Mesenchymal stem cell (in vitro differentiated cells and primary cell): Measurements from ENCODE around the gene HMGB4.

ENCODE experiments used
- DNase-seq: peaks from one replicate; pipeline ENCODE4 v3.0.0-alpha.2; 2013
- H2AFZ ChIP-seq: one replicate; pipeline ENCODE4 v1.6.1; 2013; ENCODE audit warnings: low read depth, mild to moderate bottlenecking, control low read depth, inconsistent platforms, low read length, moderate library complexity
- H2AK5ac ChIP-seq: 2 replicates; pipeline ENCODE4 v1.6.1; 2013; ENCODE audit warnings: low read length, moderate library complexity, mild to moderate bottlenecking, inconsistent platforms; ENCODE audit not compliant: severe bottlenecking
- H2BK120ac ChIP-seq: one replicate; pipeline ENCODE4 v1.6.1; 2013; ENCODE audit warnings: low read depth, mild to moderate bottlenecking, inconsistent platforms, low read length, moderate library complexity
- H2BK12ac ChIP-seq, 2 experiments: one replicate each; pipeline ENCODE4 v1.6.1; 2013; ENCODE audit warnings: inconsistent platforms in 2 of 2, low read length in 2 of 2, mild to moderate bottlenecking in 2 of 2, moderate library complexity in 2 of 2, control low read depth in 1 of 2
- H2BK15ac ChIP-seq: one replicate; pipeline ENCODE4 v1.6.1; 2013; ENCODE audit warnings: mild to moderate bottlenecking, low read depth, inconsistent platforms; ENCODE audit not compliant: poor library complexity, severe bottlenecking
- H2BK5ac ChIP-seq: 2 replicates; pipeline ENCODE4 v1.6.1; 2013; ENCODE audit warnings: low read depth, mild to moderate bottlenecking, low read length, control low read depth, inconsistent platforms; ENCODE audit not compliant: poor library complexity, severe bottlenecking
- H3K14ac ChIP-seq, 2 experiments: one replicate each; pipeline ENCODE4 v1.6.1; 2013; ENCODE audit warnings: inconsistent platforms in 2 of 2, low read length in 2 of 2, control low read depth in 1 of 2, mild to moderate bottlenecking in 1 of 2, moderate library complexity in 1 of 2
- H3K18ac ChIP-seq, 2 experiments: one replicate each; pipeline ENCODE4 v1.6.1; 2013; ENCODE audit warnings: inconsistent platforms in 2 of 2, low read length in 2 of 2, control low read depth in 1 of 2, low read depth in 1 of 2, mild to moderate bottlenecking in 1 of 2
- H3K23ac ChIP-seq, 2 experiments: one replicate each; pipeline ENCODE4 v1.6.1; 2013; ENCODE audit warnings: inconsistent platforms in 2 of 2, low read length in 2 of 2, mild to moderate bottlenecking in 2 of 2, moderate library complexity in 2 of 2, control low read depth in 1 of 2
- H3K27ac ChIP-seq: 2 replicates; pipeline ENCODE4 v1.5.1; 2013; ENCODE audit warnings: mild to moderate bottlenecking, moderate library complexity, low read length, control low read depth, inconsistent platforms; ENCODE audit not compliant: poor library complexity, severe bottlenecking
- H3K27me3 ChIP-seq, 2 experiments: 2 replicates each; pipeline versions ENCODE4 v1.6.1 to v1.7.0; 2013; ENCODE audit warnings: low read length in 2 of 2, mild to moderate bottlenecking in 2 of 2, moderate library complexity in 2 of 2, control low read depth in 1 of 2, inconsistent platforms in 1 of 2; ENCODE audit not compliant: control insufficient read depth in 1 of 2, insufficient read depth in 1 of 2
- H3K36me3 ChIP-seq, 2 experiments: 2 replicates each; pipeline versions ENCODE4 v1.6.1 to v1.7.0; 2013; ENCODE audit warnings: low read length in 2 of 2, control low read depth in 1 of 2, inconsistent platforms in 1 of 2, low read depth in 1 of 2, mild to moderate bottlenecking in 1 of 2; ENCODE audit not compliant: insufficient read depth in 2 of 2, control insufficient read depth in 1 of 2
- H3K4ac ChIP-seq, 2 experiments: one replicate each; pipeline ENCODE4 v1.6.1; 2013; ENCODE audit warnings: inconsistent platforms in 2 of 2, low read length in 2 of 2, mild to moderate bottlenecking in 2 of 2, moderate library complexity in 2 of 2, control low read depth in 1 of 2, low read depth in 1 of 2
- H3K4me1 ChIP-seq: 2 replicates; pipeline ENCODE4 v1.6.1; 2013; ENCODE audit warnings: low read depth, low read length, control low read depth; ENCODE audit not compliant: control insufficient read depth, insufficient read depth
- H3K4me2 ChIP-seq: 2 replicates; pipeline ENCODE4 v1.6.1; 2013; ENCODE audit warnings: low read length, mild to moderate bottlenecking, inconsistent platforms; ENCODE audit not compliant: poor library complexity, severe bottlenecking
- H3K4me3 ChIP-seq, 2 experiments: 2 replicates each; pipeline versions ENCODE4 v1.5.1 to v1.7.0; 2013; ENCODE audit warnings: low read length in 2 of 2, mild to moderate bottlenecking in 2 of 2, control low read depth in 1 of 2, low read depth in 1 of 2; ENCODE audit not compliant: insufficient read depth in 1 of 2
- H3K79me1 ChIP-seq: replicated peaks from 2 replicates; pipeline ENCODE4 v1.6.1; 2013; ENCODE audit warnings: mild to moderate bottlenecking, control low read depth, low read length, inconsistent platforms; ENCODE audit not compliant: poor library complexity, severe bottlenecking
- H3K9ac ChIP-seq: 2 replicates; pipeline ENCODE4 v1.7.0; 2013; ENCODE audit warnings: mild to moderate bottlenecking, low read length, moderate library complexity
- H3K9me3 ChIP-seq: 2 replicates; pipeline ENCODE4 v1.7.0; 2013; ENCODE audit warnings: mild to moderate bottlenecking, low read length; ENCODE audit not compliant: control insufficient read depth
- H4K8ac ChIP-seq: one replicate; pipeline ENCODE4 v1.6.1; 2013; ENCODE audit warnings: inconsistent platforms, mild to moderate bottlenecking, low read length, moderate library complexity
- H4K91ac ChIP-seq: one replicate; pipeline ENCODE4 v1.6.1; 2013; ENCODE audit warnings: mild to moderate bottlenecking, low read length, inconsistent platforms
- WGBS: methylation state at CpG from one replicate; pipeline ENCODE4 v1.1.7; 2013; ENCODE audit warnings: mixed read lengths; 5-methylcytosine and 5-hydroxymethylcytosine counted together

Gene HMGB4

GRCh38 chr1:33874636-33875035 is 10.8 kb downstream of the HMGB4 start:
- Histone ChIP-seq H3K4me3 (no peak overlapping the region), H3K9me3 (no peaks in the 10 kb centered on the region), H3K9ac (no peak overlapping the region), H3K36me3 (no peaks in the 10 kb centered on the region), H2AFZ (no peak overlapping the region), H2BK120ac (no peak overlapping the region), H3K4me1 (no peaks in the 10 kb centered on the region), H4K8ac (no peak overlapping the region), H2BK5ac (no peak overlapping the region), H2BK12ac (no peak overlapping the region), H3K79me1 (no peaks in the 10 kb centered on the region), H3K4me2 (no peak overlapping the region), H3K27ac (no peak overlapping the region), H3K4ac (no peak overlapping the region), H3K14ac (no peak overlapping the region), H2AK5ac (no peak overlapping the region), H3K27me3 (no peaks in the 10 kb centered on the region), H2BK15ac (no peak overlapping the region), H3K23ac (no peak overlapping the region), H3K18ac (no peak overlapping the region), H4K91ac (no peak overlapping the region)
- WGBS: 78% methylated on average over 7 of the region's 7 CpGs
- DNase-seq: no peak

- H3K36me3 ChIP-seq: no peaks in the 10 kb centered on the region
- H3K4me2 ChIP-seq: no peak overlapping the region
- H3K9ac ChIP-seq: no peak overlapping the region
- no peak overlapping the region for H3K4me3 ChIP-seq
- H3K27me3 ChIP-seq: no peaks in the 10 kb centered on the region
- no peak overlapping the region for H2AK5ac ChIP-seq
- no peak overlapping the region for H2BK5ac ChIP-seq
- H4K8ac ChIP-seq: no peak overlapping the region
- H3K9me3 ChIP-seq: no peaks in the 10 kb centered on the region
- no peaks in the 10 kb centered on the region for H3K4me1 ChIP-seq
- no peaks in the 10 kb centered on the region for H3K79me1 ChIP-seq
- no peak overlapping the region for H3K14ac ChIP-seq
- no peak overlapping the region for H3K4ac ChIP-seq
- WGBS: 57% methylated on average over 3 of the region's 3 CpGs
- H2BK12ac ChIP-seq: no peak overlapping the region
- H2AFZ ChIP-seq: no peak overlapping the region
- H3K23ac ChIP-seq: no peak overlapping the region
- no peak overlapping the region for H4K91ac ChIP-seq
- no peak for DNase-seq
- no peak overlapping the region for H3K18ac ChIP-seq
- no peak overlapping the region for H2BK15ac ChIP-seq
- no peak overlapping the region for H3K27ac ChIP-seq
- no peak overlapping the region for H2BK120ac ChIP-seq
Observed at GRCh38 chr1:33875862-33876261, 12.0 kb downstream of the HMGB4 start.

DNA sequence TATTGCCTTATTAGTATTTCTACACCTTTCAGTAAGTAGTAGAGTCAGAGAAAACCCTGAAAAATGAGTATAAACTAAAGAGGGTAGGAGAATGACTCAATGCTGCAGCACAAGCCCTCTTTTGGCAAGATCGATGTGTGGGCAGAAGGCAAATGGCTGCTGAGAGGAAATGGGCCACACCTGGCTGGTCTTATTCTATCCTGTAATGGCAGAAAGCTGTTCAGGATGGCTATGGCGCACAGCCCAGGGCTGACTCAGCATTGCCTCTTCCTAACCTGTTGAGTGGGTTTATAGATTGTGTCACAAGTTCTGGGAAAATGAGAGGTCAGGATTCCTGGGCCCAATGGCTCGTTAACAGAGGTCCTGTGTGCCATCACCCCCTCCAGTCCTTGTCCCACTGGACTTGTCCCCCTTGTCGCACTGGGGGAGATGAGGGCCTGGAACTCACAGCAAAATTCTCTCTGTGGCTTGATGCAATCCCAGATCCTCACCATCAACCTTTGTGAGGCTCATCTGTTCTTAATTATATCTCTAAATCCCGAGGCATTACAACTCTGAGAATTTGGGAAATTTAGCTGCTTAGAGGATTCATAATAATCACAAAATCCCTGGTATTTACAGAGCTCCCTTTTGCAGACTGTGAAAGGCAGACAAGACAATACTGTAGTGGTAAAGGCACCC is 13.2 kb downstream of the HMGB4 start:
- H2BK12ac ChIP-seq: no peak overlapping the region
- no peak overlapping the region for H3K23ac ChIP-seq
- H3K27me3 ChIP-seq: no peaks in the 10 kb centered on the region
- H3K79me1 ChIP-seq: no peaks in the 10 kb centered on the region
- H2BK120ac ChIP-seq: no peak overlapping the region
- H2BK5ac ChIP-seq: no peak overlapping the region
- H2AK5ac ChIP-seq: no peak overlapping the region
- H3K14ac ChIP-seq: no peak overlapping the region
- peak overlapping the region in 1 of 2 experiments; percentile 30 for H3K4me3 ChIP-seq
- H3K36me3 ChIP-seq: no peaks in the 10 kb centered on the region
- H3K18ac ChIP-seq: no peak overlapping the region
- H2AFZ ChIP-seq: no peak overlapping the region
- H3K4me1 ChIP-seq: no peaks in the 10 kb centered on the region
- no peak for DNase-seq
- H4K91ac ChIP-seq: no peak overlapping the region
- no peak overlapping the region for H3K4me2 ChIP-seq
- peak overlapping the region; percentile 27 for H3K9ac ChIP-seq
- H4K8ac ChIP-seq: no peak overlapping the region
- H3K9me3 ChIP-seq: no peaks in the 10 kb centered on the region
- no peak overlapping the region for H3K4ac ChIP-seq
- no peak overlapping the region for H2BK15ac ChIP-seq
- no peak overlapping the region for H3K27ac ChIP-seq
- 73% methylated on average over 4 of the region's 5 CpGs for WGBS

GRCh38 chr1:33878392-33878791 is 14.5 kb downstream of the HMGB4 start:
- 89% methylated on average over 2 of the region's 2 CpGs for WGBS
- Histone ChIP-seq H3K4ac (no peak overlapping the region), H3K18ac (no peak overlapping the region), H3K79me1 (no peaks in the 10 kb centered on the region), H4K91ac (no peak overlapping the region), H3K23ac (no peak overlapping the region), H2BK15ac (no peak overlapping the region), H2BK120ac (no peak overlapping the region), H3K9ac (no peak overlapping the region), H2BK12ac (no peak overlapping the region), H3K4me2 (no peak overlapping the region), H3K27ac (no peak overlapping the region), H2AFZ (no peak overlapping the region), H3K4me3 (no peak overlapping the region), H3K27me3 (no peaks in the 10 kb centered on the region), H4K8ac (no peak overlapping the region), H3K4me1 (no peaks in the 10 kb centered on the region), H3K36me3 (no peaks in the 10 kb centered on the region), H3K14ac (no peak overlapping the region), H2BK5ac (no peak overlapping the region), H3K9me3 (no peaks in the 10 kb centered on the region), H2AK5ac (no peak overlapping the region)
- no peak for DNase-seq
